Sigmoid colon (tissue), 4 donors: ENCODE results near the gene ACAP2.

Experiments
- EP300 ChIP-seq, 4 donors: sonication (generic); formaldehyde crosslinking; IDR thresholded peaks; one replicate each; pipeline ENCODE4 v1.6.1; 2017; ENCODE audit warnings: antibody characterized with exemption in 4 of 4
- POLR2A ChIP-seq, 2 donors: fragments of 450-650 bp; IDR thresholded peaks; one replicate each; pipeline ENCODE4 v1.6.1; 2016; ENCODE audit warnings: antibody characterized with exemption in 2 of 2, mild to moderate bottlenecking in 2 of 2, moderate library complexity in 2 of 2
- TF ChIP-seq, protein P1 (sequence below), 4 experiments: fragments of 450-650 bp in 3 of 4; fragments of 200-600 bp in 1 of 4; IDR thresholded peaks; one replicate each; pipeline ENCODE4 v1.5.1; 2016 to 2019; ENCODE audit warnings: antibody characterized with exemption in 4 of 4, mild to moderate bottlenecking in 3 of 4, moderate library complexity in 2 of 4

DNA sequence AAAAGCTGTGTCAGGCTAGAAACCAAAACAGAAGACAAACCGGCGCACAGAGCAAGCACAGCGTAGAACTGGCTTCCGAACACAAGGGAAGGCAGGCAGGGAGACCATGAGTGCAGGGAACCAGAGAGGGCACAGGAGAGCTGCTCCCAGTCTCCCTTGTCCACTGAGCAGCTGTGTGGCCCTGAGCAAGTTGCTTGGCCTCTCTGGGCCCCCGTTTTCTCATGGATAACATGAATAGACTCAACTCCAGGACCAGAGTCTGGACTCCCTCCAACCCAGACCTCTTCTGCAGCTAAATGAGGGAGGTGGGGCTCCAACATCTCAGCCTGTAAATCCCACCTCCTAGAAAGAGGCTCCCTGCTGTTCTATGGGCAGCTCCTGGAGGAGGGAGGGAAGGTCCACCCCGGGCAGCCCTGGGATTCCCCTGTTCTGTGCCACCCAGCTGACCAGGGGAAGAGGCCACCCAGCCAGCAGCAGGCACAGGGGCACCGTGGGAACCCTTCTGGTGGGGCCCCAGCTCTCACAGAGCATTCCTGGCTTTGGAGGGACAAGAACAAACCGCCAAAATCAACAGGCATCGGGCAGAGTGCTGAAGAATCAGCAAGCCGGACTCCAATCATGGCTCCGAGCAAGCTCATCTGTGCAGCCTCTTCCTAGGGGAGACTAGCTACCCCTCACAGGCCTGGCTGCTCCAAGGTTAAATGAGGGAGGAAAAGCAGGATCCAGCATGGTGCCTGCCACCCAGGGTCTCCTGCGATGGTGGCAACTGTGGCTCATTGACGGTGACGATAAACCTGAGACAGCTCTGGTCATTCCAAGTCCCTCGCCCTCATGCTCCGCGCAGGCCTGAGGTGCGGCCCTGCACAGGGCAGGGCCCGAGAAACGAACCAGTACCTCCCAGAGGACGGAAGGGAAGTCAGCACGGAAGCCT is 187.0 kb downstream of the ACAP2 start:
- TF ChIP-seq, protein P1, sequence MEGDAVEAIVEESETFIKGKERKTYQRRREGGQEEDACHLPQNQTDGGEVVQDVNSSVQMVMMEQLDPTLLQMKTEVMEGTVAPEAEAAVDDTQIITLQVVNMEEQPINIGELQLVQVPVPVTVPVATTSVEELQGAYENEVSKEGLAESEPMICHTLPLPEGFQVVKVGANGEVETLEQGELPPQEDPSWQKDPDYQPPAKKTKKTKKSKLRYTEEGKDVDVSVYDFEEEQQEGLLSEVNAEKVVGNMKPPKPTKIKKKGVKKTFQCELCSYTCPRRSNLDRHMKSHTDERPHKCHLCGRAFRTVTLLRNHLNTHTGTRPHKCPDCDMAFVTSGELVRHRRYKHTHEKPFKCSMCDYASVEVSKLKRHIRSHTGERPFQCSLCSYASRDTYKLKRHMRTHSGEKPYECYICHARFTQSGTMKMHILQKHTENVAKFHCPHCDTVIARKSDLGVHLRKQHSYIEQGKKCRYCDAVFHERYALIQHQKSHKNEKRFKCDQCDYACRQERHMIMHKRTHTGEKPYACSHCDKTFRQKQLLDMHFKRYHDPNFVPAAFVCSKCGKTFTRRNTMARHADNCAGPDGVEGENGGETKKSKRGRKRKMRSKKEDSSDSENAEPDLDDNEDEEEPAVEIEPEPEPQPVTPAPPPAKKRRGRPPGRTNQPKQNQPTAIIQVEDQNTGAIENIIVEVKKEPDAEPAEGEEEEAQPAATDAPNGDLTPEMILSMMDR (IDR thresholded peaks at IDR 0.05), result no peak
- TF ChIP-seq POLR2A (IDR thresholded peaks at IDR 0.05) (no peak), EP300 (IDR thresholded peaks at IDR 0.05) (no peak)
